ENCODE results near the gene ITPK1. TPM values are rescaled to one million over a fixed set of nuclear protein-coding genes. Genes with fewer than 3 reads are reported as not detected.

Gene ITPK1
- total RNA-seq, 1 experiment from 2014 or later: 25.9 TPM

- in situ Hi-C loops (cut with HindIII; ENCODE audit: low pct_unique_long_range_greater_than_20kb, low sequenced_read_pairs): no loop called here
- no peaks in the 10 kb centered on the region for H3K9me3 ChIP-seq (ENCODE audit: control insufficient read depth, insufficient read depth, low read depth, low read length)
- peaks cover 5% of the 10 kb centered on the region; the same call in 1 of the 2 replicates for H3K4me1 ChIP-seq (ENCODE audit: control insufficient read depth, insufficient read depth, low read length)
- no peak for DNase-seq (ENCODE audit: low read depth, low spot score)
- no peak overlapping the region for H3K27ac ChIP-seq (ENCODE audit: low read length)
- no peak for ATAC-seq
- H3K4me3 ChIP-seq (ENCODE audit: low read depth in 2 of 2, low read length in 2 of 2): no peak overlapping the region
- no peaks in the 10 kb centered on the region for H3K27me3 ChIP-seq (ENCODE audit: control insufficient read depth, insufficient read depth, low read length)
- intact Hi-C loops (cut with micrococcal nuclease; ENCODE audit: unreplicated experiment): no loop called here
- ChIA-PET CTCF (no interaction called here), POLR2A (no interaction called here)
- no TSS peak for BruUV-seq (replicated peaks)
- no peaks in the 10 kb centered on the region for H3K36me3 ChIP-seq (ENCODE audit: control insufficient read depth, insufficient read depth, low read length)
- no peak for TF ChIP-seq TCF7L2 (IDR thresholded peaks at IDR 0.05; ENCODE audit: low read depth, low read length)
- no peak for TF ChIP-seq CTCF (IDR thresholded peaks at IDR 0.05)
- TF ChIP-seq POLR2AphosphoS5 (IDR thresholded peaks at IDR 0.05; ENCODE audit: low read depth, low read length): no peak
- no peak for TF ChIP-seq SIN3A (IDR thresholded peaks at IDR 0.05; ENCODE audit: borderline replicate concordance, insufficient read depth, low read depth, low read length)
- TF ChIP-seq REST (IDR thresholded peaks at IDR 0.05; ENCODE audit: insufficient read depth in 1 of 2, low read depth in 2 of 2, low read length in 1 of 2): no peak
These were observed 127.8 kb downstream of the ITPK1 start for GRCh38 chr14:92987713-92988510.

- ChIA-PET CTCF (interaction anchor here (0.5 kb wide), 1 partner anchor 144 kb away, joined by 3 read pairs; no protein-coding TSS in a partner anchor), POLR2A (no interaction called here)
- no peaks in the 10 kb centered on the region for H3K27me3 ChIP-seq (ENCODE audit: control insufficient read depth, insufficient read depth, low read length)
- ATAC-seq (no peak), DNase-seq (ENCODE audit: low read depth, low spot score) (no peak)
- no peak for TF ChIP-seq REST (IDR thresholded peaks at IDR 0.05; ENCODE audit: insufficient read depth in 1 of 2, low read depth in 2 of 2, low read length in 1 of 2)
- no peak for TF ChIP-seq POLR2AphosphoS5 (IDR thresholded peaks at IDR 0.05; ENCODE audit: low read depth, low read length)
- TF ChIP-seq CTCF (IDR thresholded peaks at IDR 0.05): no peak
- TF ChIP-seq TCF7L2 (IDR thresholded peaks at IDR 0.05; ENCODE audit: low read depth, low read length): no peak
- TF ChIP-seq SIN3A (IDR thresholded peaks at IDR 0.05; ENCODE audit: borderline replicate concordance, insufficient read depth, low read depth, low read length): no peak
- intact Hi-C loops (cut with micrococcal nuclease; ENCODE audit: unreplicated experiment) (no loop called here), in situ Hi-C loops (cut with HindIII; ENCODE audit: low pct_unique_long_range_greater_than_20kb, low sequenced_read_pairs) (no loop called here)
- no TSS peak for BruUV-seq (replicated peaks)
- H3K4me1 ChIP-seq (ENCODE audit: control insufficient read depth, insufficient read depth, low read length): peaks cover 5% of the 10 kb centered on the region; the same call in 1 of the 2 replicates
- H3K27ac ChIP-seq (ENCODE audit: low read length): no peak overlapping the region
- H3K4me3 ChIP-seq (ENCODE audit: low read depth in 2 of 2, low read length in 2 of 2): no peak overlapping the region
- H3K36me3 ChIP-seq (ENCODE audit: control insufficient read depth, insufficient read depth, low read length): no peaks in the 10 kb centered on the region
- no peaks in the 10 kb centered on the region for H3K9me3 ChIP-seq (ENCODE audit: control insufficient read depth, insufficient read depth, low read depth, low read length)
These were observed 128.6 kb downstream of the ITPK1 start for GRCh38 chr14:92987148-92987570.

Data from Panc1 (cell line).